SK-N-SH treated with all-trans-retinoic acid at 6 μM for 48 hours (cell line): Measurements from ENCODE around the gene PIK3CB.

Experiments used
- ARNTL ChIP-seq: fragments of 450-650 bp; formaldehyde crosslinking; IDR thresholded peaks from 2 replicates; pipeline ENCODE4 v1.5.0; 2020; ENCODE audit warnings: low read depth, mild to moderate bottlenecking, moderate library complexity, borderline replicate concordance
- BACH2 ChIP-seq: fragments of 250-450 bp; sonication (Bioruptor Pico); IDR thresholded peaks from 2 replicates; pipeline ENCODE4 v1.9.0; 2021; ENCODE audit warnings: mild to moderate bottlenecking, borderline replicate concordance
- PATZ1 ChIP-seq: fragments of 250-450 bp; sonication (Bioruptor Pico); IDR thresholded peaks from 2 replicates; pipeline ENCODE4 v1.8.0; 2020; ENCODE audit warnings: mild to moderate bottlenecking, moderate library complexity, borderline replicate concordance
- TOX ChIP-seq: fragments of 250-450 bp; sonication (Bioruptor Pico); IDR thresholded peaks from 2 replicates; pipeline ENCODE4 v1.8.0; 2021; ENCODE audit warnings: mild to moderate bottlenecking, moderate library complexity, borderline replicate concordance

GRCh38 chr3:138862531-138862923, 27.8 kb upstream of the PIK3CB start:
- no peak for TF ChIP-seq TOX (CRISPR knock-in tag)
- no peak for TF ChIP-seq PATZ1 (CRISPR knock-in tag)
- no peak for TF ChIP-seq ARNTL (CRISPR knock-in tag)
- no peak for TF ChIP-seq BACH2 (CRISPR knock-in tag)
